HEK293 (cell line): ENCODE measurements around the gene MACO1.
A peak's percentile ranks its signal among the peaks of the same experiment; 100 is the strongest.

ENCODE experiments used
- FEZF1 ChIP-seq: fragments of 450-650 bp; formaldehyde crosslinking; IDR thresholded peaks from 2 replicates; pipeline ENCODE4 v1.5.1; 2016; ENCODE audit warnings: missing biosample characterization, missing genetic modification characterization
- GFI1B ChIP-seq: fragments of 450-650 bp; formaldehyde crosslinking; IDR thresholded peaks from 2 replicates; pipeline ENCODE4 v1.5.1; 2016; ENCODE audit warnings: missing biosample characterization, missing genetic modification characterization
- GLI4 ChIP-seq: fragments of 450-650 bp; formaldehyde crosslinking; IDR thresholded peaks from 2 replicates; pipeline ENCODE4 v1.5.1; 2016; ENCODE audit warnings: missing biosample characterization, missing genetic modification characterization
- HIC1 ChIP-seq: fragments of 450-650 bp; formaldehyde crosslinking; IDR thresholded peaks from 2 replicates; pipeline ENCODE4 v1.5.1; 2016; ENCODE audit warnings: missing biosample characterization, missing genetic modification characterization
- KLF8 ChIP-seq: fragments of 450-650 bp; formaldehyde crosslinking; IDR thresholded peaks from 2 replicates; pipeline ENCODE4 v1.5.1; 2016; ENCODE audit warnings: missing biosample characterization, missing genetic modification characterization
- ZBTB17 ChIP-seq: fragments of 450-650 bp; formaldehyde crosslinking; IDR thresholded peaks from 2 replicates; pipeline ENCODE4 v1.5.1; 2016; ENCODE audit warnings: missing biosample characterization, missing genetic modification characterization
- ZBTB20 ChIP-seq: fragments of 450-650 bp; formaldehyde crosslinking; IDR thresholded peaks from 2 replicates; pipeline ENCODE4 v1.5.1; 2016; ENCODE audit warnings: missing biosample characterization, missing genetic modification characterization
- ZFHX2 ChIP-seq: fragments of 450-650 bp; formaldehyde crosslinking; conservative IDR thresholded peaks from 2 replicates; pipeline ENCODE4 v1.5.1; 2016; ENCODE audit warnings: missing biosample characterization, missing genetic modification characterization
- ZFP37 ChIP-seq: fragments of 450-650 bp; formaldehyde crosslinking; IDR thresholded peaks from 2 replicates; pipeline ENCODE4 v1.5.1; 2016; ENCODE audit warnings: missing biosample characterization, missing genetic modification characterization
- ZIC2 ChIP-seq: fragments of 450-650 bp; formaldehyde crosslinking; IDR thresholded peaks from 2 replicates; pipeline ENCODE4 v1.5.1; 2016; ENCODE audit warnings: missing biosample characterization, missing genetic modification characterization
- ZNF112 ChIP-seq: fragments of 450-650 bp; formaldehyde crosslinking; IDR thresholded peaks from 2 replicates; pipeline ENCODE4 v1.5.0; 2017; ENCODE audit warnings: missing biosample characterization, missing genetic modification characterization
- ZNF121 ChIP-seq: fragments of 450-650 bp; formaldehyde crosslinking; IDR thresholded peaks from 2 replicates; pipeline ENCODE4 v1.5.1; 2016; ENCODE audit warnings: missing biosample characterization, missing genetic modification characterization
- ZNF138 ChIP-seq: fragments of 450-650 bp; formaldehyde crosslinking; IDR thresholded peaks from 2 replicates; pipeline ENCODE4 v1.5.1; 2016; ENCODE audit warnings: missing biosample characterization, missing genetic modification characterization, borderline replicate concordance
- ZNF239 ChIP-seq: fragments of 450-650 bp; formaldehyde crosslinking; IDR thresholded peaks from 2 replicates; pipeline ENCODE4 v1.5.1; 2016; ENCODE audit warnings: missing biosample characterization, missing genetic modification characterization
- ZNF24 ChIP-seq: fragments of 450-650 bp; formaldehyde crosslinking; IDR thresholded peaks from 2 replicates; pipeline ENCODE4 v1.5.1; 2016; ENCODE audit warnings: missing biosample characterization, missing genetic modification characterization
- ZNF266 ChIP-seq: fragments of 450-650 bp; formaldehyde crosslinking; IDR thresholded peaks from 2 replicates; pipeline ENCODE4 v1.5.1; 2016; ENCODE audit warnings: missing biosample characterization, missing genetic modification characterization, low read depth
- ZNF280D ChIP-seq: fragments of 450-650 bp; formaldehyde crosslinking; IDR thresholded peaks from 2 replicates; pipeline ENCODE4 v1.5.1; 2016; ENCODE audit warnings: missing biosample characterization, missing genetic modification characterization
- ZNF37A ChIP-seq: fragments of 450-650 bp; IDR thresholded peaks from 2 replicates; pipeline ENCODE4 v1.5.1; 2018; ENCODE audit warnings: missing biosample characterization, missing genetic modification characterization
- ZNF433 ChIP-seq: fragments of 450-650 bp; formaldehyde crosslinking; IDR thresholded peaks from 2 replicates; pipeline ENCODE4 v1.5.1; 2016; ENCODE audit warnings: missing biosample characterization, missing genetic modification characterization, low read depth
- ZNF518A ChIP-seq: fragments of 450-650 bp; formaldehyde crosslinking; conservative IDR thresholded peaks from 2 replicates; pipeline ENCODE4 v1.5.1; 2016; ENCODE audit warnings: low read depth, missing biosample characterization, missing genetic modification characterization
- ZNF521 ChIP-seq: fragments of 450-650 bp; formaldehyde crosslinking; IDR thresholded peaks from 2 replicates; pipeline ENCODE4 v1.5.1; 2017; ENCODE audit warnings: missing biosample characterization, mild to moderate bottlenecking, missing genetic modification characterization
- ZNF529 ChIP-seq: fragments of 450-650 bp; formaldehyde crosslinking; IDR thresholded peaks from 2 replicates; pipeline ENCODE4 v1.5.1; 2017; ENCODE audit warnings: missing genetic modification characterization, missing biosample characterization; ENCODE audit not compliant: insufficient replicate concordance
- ZNF580 ChIP-seq: fragments of 450-650 bp; formaldehyde crosslinking; IDR thresholded peaks from 2 replicates; pipeline ENCODE4 v1.5.1; 2016; ENCODE audit warnings: missing biosample characterization, missing genetic modification characterization
- ZNF664 ChIP-seq: fragments of 450-650 bp; formaldehyde crosslinking; IDR thresholded peaks from 2 replicates; pipeline ENCODE4 v1.5.1; 2016; ENCODE audit warnings: missing biosample characterization, missing genetic modification characterization
- ZNF791 ChIP-seq: fragments of 450-650 bp; formaldehyde crosslinking; IDR thresholded peaks from 2 replicates; pipeline ENCODE4 v1.5.1; 2016; ENCODE audit warnings: missing biosample characterization, missing genetic modification characterization
- ZNF830 ChIP-seq: fragments of 450-650 bp; IDR thresholded peaks from 2 replicates; pipeline ENCODE4 v1.5.0; 2018; ENCODE audit warnings: missing biosample characterization, missing genetic modification characterization, low read depth, mild to moderate bottlenecking, moderate library complexity

Gene MACO1

GRCh38 chr1:25442178-25442577 is 11.5 kb downstream of the MACO1 start (continued):
- TF ChIP-seq ZNF37A (tag by site-specific recombination) (no peak), ZFHX2 (tag by site-specific recombination) (no peak), ZNF830 (no peak), ZNF121 (tag by site-specific recombination) (no peak), ZNF521 (tag by site-specific recombination) (no peak), ZNF529 (no peak), ZNF518A (tag by site-specific recombination) (no peak), ZNF266 (tag by site-specific recombination) (no peak), ZIC2 (tag by site-specific recombination) (no peak), ZNF138 (tag by site-specific recombination) (no peak), HIC1 (tag by site-specific recombination) (0 out of 2 replicates have a peak, but pooled peaks have one; percentile 19), ZNF280D (no peak), ZNF580 (tag by site-specific recombination) (no peak), ZFP37 (0 out of 2 replicates have a peak, but pooled peaks have one; percentile 23), ZNF664 (tag by site-specific recombination) (no peak), ZNF791 (no peak), ZBTB20 (tag by site-specific recombination) (no peak), ZNF239 (tag by site-specific recombination) (no peak), GLI4 (tag by site-specific recombination) (no peak), ZBTB17 (tag by site-specific recombination) (peak; percentile 31; the same call in 1 of the 2 replicates), ZNF24 (tag by site-specific recombination) (no peak), GFI1B (tag by site-specific recombination) (no peak), KLF8 (tag by site-specific recombination) (no peak), ZNF112 (tag by site-specific recombination) (no peak), ZNF433 (tag by site-specific recombination) (no peak), FEZF1 (0 out of 2 replicates have a peak, but pooled peaks have one; percentile 20)
